ENCODE results near the gene NMNAT3.

Gene NMNAT3

DNA sequence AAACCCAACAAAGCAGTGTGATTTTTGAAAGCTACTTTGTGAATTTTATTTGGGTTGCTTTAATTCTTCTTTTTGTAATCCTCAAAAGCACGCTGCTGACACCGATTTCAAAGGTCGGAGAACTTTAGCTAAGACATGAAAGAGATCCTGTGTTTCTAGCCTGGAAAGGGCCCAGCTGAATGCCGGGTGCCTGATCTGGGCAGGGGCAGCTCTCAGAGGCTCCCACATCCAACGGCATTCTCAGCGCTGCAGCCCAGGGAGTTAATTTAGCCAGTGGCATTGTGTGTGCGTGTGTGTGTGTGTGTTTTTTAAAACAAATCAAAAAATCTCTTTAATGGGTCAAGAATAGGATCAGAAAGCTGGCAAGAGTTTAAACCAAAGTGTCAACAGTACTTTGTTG, 144.8 kb downstream of the NMNAT3 start:
- Histone ChIP-seq H3K4me3 (ENCODE audit: low read length, poor library complexity, severe bottlenecking) (no peak overlapping the region), H3K9me3 (ENCODE audit: insufficient read depth, low read depth, low read length) (no peaks in the 10 kb centered on the region), H3F3A (ENCODE audit: low read depth) (no peaks in the 10 kb centered on the region), H3K4me2 (ENCODE audit: low read depth, low read length, poor library complexity, severe bottlenecking) (no peak overlapping the region), H3K36me3 (ENCODE audit: insufficient read depth, low read length) (no peaks in the 10 kb centered on the region), H2AFZ (ENCODE audit: low read length) (no peak overlapping the region), H4K20me1 (ENCODE audit: insufficient read depth, low read length, poor library complexity, severe bottlenecking) (no peaks in the 10 kb centered on the region), H3K79me2 (ENCODE audit: insufficient read depth, low read length) (no peaks in the 10 kb centered on the region), H3K9me2 (replicated peaks; ENCODE audit: low read depth, low read length) (no peaks in the 10 kb centered on the region), H3K27me3 (ENCODE audit: insufficient read depth, low read length, poor library complexity, severe bottlenecking) (no peaks in the 10 kb centered on the region), H3K4me1 (ENCODE audit: insufficient read depth, low read length, poor library complexity, severe bottlenecking) (peaks cover 9% of the 10 kb centered on the region), H3K9ac (ENCODE audit: low read depth, low read length, poor library complexity, severe bottlenecking) (no peak overlapping the region)
- TF ChIP-seq EZH2phosphoT487 (IDR thresholded peaks at IDR 0.05; ENCODE audit: borderline replicate concordance): no peak
- TF ChIP-seq, protein P1, sequence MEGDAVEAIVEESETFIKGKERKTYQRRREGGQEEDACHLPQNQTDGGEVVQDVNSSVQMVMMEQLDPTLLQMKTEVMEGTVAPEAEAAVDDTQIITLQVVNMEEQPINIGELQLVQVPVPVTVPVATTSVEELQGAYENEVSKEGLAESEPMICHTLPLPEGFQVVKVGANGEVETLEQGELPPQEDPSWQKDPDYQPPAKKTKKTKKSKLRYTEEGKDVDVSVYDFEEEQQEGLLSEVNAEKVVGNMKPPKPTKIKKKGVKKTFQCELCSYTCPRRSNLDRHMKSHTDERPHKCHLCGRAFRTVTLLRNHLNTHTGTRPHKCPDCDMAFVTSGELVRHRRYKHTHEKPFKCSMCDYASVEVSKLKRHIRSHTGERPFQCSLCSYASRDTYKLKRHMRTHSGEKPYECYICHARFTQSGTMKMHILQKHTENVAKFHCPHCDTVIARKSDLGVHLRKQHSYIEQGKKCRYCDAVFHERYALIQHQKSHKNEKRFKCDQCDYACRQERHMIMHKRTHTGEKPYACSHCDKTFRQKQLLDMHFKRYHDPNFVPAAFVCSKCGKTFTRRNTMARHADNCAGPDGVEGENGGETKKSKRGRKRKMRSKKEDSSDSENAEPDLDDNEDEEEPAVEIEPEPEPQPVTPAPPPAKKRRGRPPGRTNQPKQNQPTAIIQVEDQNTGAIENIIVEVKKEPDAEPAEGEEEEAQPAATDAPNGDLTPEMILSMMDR (conservative IDR thresholded peaks at IDR 0.05; ENCODE audit: low read length): no peak

DNA sequence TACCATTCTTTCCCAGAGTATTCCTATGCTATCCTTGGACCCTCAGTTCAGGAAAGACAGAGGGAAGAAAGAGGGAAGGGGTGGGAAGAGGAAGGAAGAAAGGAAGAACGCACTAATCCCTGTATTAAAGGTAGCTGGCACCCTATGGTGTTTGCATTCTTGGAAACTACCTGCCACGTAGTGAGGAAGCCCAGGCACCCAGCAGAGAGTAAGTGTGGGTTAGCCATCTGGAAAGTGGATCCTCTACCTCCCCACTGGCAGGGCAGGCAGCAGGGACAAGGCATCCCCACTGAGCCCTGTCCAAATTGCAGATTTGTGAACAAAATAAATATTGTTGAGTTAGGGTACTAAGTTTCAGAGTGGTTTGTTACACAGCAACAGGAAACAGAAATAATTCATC, 147.1 kb downstream of the NMNAT3 start:
- Histone ChIP-seq H3K36me3 (ENCODE audit: insufficient read depth, low read length) (no peaks in the 10 kb centered on the region), H3F3A (ENCODE audit: low read depth) (no peaks in the 10 kb centered on the region), H2AFZ (ENCODE audit: low read length) (no peak overlapping the region), H3K4me2 (ENCODE audit: low read depth, low read length, poor library complexity, severe bottlenecking) (no peak overlapping the region), H3K9me2 (replicated peaks; ENCODE audit: low read depth, low read length) (no peaks in the 10 kb centered on the region), H3K4me3 (ENCODE audit: low read length, poor library complexity, severe bottlenecking) (no peak overlapping the region), H3K4me1 (ENCODE audit: insufficient read depth, low read length, poor library complexity, severe bottlenecking) (peaks cover 9% of the 10 kb centered on the region), H3K9ac (ENCODE audit: low read depth, low read length, poor library complexity, severe bottlenecking) (no peak overlapping the region), H3K9me3 (ENCODE audit: insufficient read depth, low read depth, low read length) (no peaks in the 10 kb centered on the region), H3K79me2 (ENCODE audit: insufficient read depth, low read length) (no peaks in the 10 kb centered on the region), H4K20me1 (ENCODE audit: insufficient read depth, low read length, poor library complexity, severe bottlenecking) (no peaks in the 10 kb centered on the region), H3K27me3 (ENCODE audit: insufficient read depth, low read length, poor library complexity, severe bottlenecking) (no peaks in the 10 kb centered on the region)
- TF ChIP-seq, protein P1 (conservative IDR thresholded peaks at IDR 0.05; ENCODE audit: low read length): no peak
- no peak for TF ChIP-seq EZH2phosphoT487 (IDR thresholded peaks at IDR 0.05; ENCODE audit: borderline replicate concordance)

DNA sequence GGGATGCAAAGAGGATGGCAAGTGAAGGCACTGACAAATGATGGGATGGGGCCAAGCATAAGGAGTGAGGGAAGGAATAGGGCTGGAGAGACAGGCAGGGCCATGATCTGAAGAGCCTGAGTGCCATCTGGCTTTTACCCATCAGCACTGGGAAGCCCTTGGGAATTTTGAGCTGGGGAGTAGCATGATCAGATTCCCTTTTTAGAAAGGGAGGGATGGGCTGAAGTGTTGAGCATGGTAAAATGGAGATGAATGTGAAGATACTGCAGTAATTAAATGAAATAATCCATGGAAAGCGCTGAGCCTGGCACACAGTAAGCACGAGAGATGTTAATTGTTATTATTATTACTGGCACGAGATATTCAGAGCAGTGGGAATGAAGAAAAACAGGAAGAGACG, 148.1 kb downstream of the NMNAT3 start:
- H3K79me2 ChIP-seq (ENCODE audit: insufficient read depth, low read length): no peaks in the 10 kb centered on the region
- no peaks in the 10 kb centered on the region for H3F3A ChIP-seq (ENCODE audit: low read depth)
- H3K4me1 ChIP-seq (ENCODE audit: insufficient read depth, low read length, poor library complexity, severe bottlenecking): peaks cover 9% of the 10 kb centered on the region
- H3K4me2 ChIP-seq (ENCODE audit: low read depth, low read length, poor library complexity, severe bottlenecking): no peak overlapping the region
- H2AFZ ChIP-seq (ENCODE audit: low read length): no peak overlapping the region
- H3K9ac ChIP-seq (ENCODE audit: low read depth, low read length, poor library complexity, severe bottlenecking): no peak overlapping the region
- H3K36me3 ChIP-seq (ENCODE audit: insufficient read depth, low read length): no peaks in the 10 kb centered on the region
- no peaks in the 10 kb centered on the region for H3K27me3 ChIP-seq (ENCODE audit: insufficient read depth, low read length, poor library complexity, severe bottlenecking)
- no peaks in the 10 kb centered on the region for H3K9me3 ChIP-seq (ENCODE audit: insufficient read depth, low read depth, low read length)
- TF ChIP-seq EZH2phosphoT487 (IDR thresholded peaks at IDR 0.05; ENCODE audit: borderline replicate concordance): no peak
- TF ChIP-seq, protein P1 (conservative IDR thresholded peaks at IDR 0.05; ENCODE audit: low read length): no peak
- H3K4me3 ChIP-seq (ENCODE audit: low read length, poor library complexity, severe bottlenecking): no peak overlapping the region
- no peaks in the 10 kb centered on the region for H4K20me1 ChIP-seq (ENCODE audit: insufficient read depth, low read length, poor library complexity, severe bottlenecking)
- H3K9me2 ChIP-seq (replicated peaks; ENCODE audit: low read depth, low read length): no peaks in the 10 kb centered on the region

All from Loucy (cell line).